ENCODE results near the gene CRMP1. TPM values are rescaled to one million over a fixed set of nuclear protein-coding genes. Genes with fewer than 3 reads are reported as not detected.

CRMP1 gene
- total RNA-seq, 3 donors from 2014 or later (not counting 1 experiment from before 2014, with no cell fraction given), result not detected

DNA sequence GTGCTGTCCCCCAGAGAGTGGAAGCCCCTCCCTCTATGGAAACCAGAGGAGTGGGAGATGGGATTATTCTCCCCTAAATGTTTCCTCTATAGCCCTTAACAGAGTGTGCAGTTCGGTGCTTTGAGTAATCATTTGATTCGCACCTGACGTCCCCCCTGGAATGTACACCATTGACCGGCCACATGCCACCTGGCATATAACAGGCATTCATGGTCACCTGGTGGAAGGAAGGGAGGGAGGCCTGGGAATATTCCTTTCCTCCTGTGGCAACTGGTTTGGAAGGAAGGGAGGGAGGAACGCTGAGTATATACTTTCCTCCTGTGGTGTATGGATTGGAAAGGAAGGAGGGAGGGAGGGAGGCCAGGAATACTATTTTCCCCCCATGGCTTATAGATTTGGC is 77.2 kb downstream of the CRMP1 start:
- H3K9me3 ChIP-seq (ENCODE audit: control insufficient read depth, insufficient read depth, low read length), result no peaks in the 10 kb centered on the region
- Mint-ChIP-seq H3K27ac (no peak overlapping the region), H3K4me3 (no peak overlapping the region), H3K4me1 (no peaks in the 10 kb centered on the region), H3K9me3 (no peaks in the 10 kb centered on the region), H3K27me3 (ENCODE audit: low read depth in 2 of 2) (peaks cover 0 to 6% of the 10 kb centered on the region in 2 donors), H3K36me3 (no peaks in the 10 kb centered on the region)
- no peak overlapping the region for H3K27ac ChIP-seq (ENCODE audit: low read length)
- no peaks in the 10 kb centered on the region for H3K27me3 ChIP-seq (ENCODE audit: control insufficient read depth, insufficient read depth, low read length)
- intact Hi-C loops (cut with micrococcal nuclease), result loop anchor here (10.0 kb wide), 1 partner anchor 821 kb away; no protein-coding TSS in a partner anchor
- 94% methylated on average over 5 of the region's 5 CpGs for WGBS (ENCODE audit: insufficient coverage)
- TF ChIP-seq, protein P1, sequence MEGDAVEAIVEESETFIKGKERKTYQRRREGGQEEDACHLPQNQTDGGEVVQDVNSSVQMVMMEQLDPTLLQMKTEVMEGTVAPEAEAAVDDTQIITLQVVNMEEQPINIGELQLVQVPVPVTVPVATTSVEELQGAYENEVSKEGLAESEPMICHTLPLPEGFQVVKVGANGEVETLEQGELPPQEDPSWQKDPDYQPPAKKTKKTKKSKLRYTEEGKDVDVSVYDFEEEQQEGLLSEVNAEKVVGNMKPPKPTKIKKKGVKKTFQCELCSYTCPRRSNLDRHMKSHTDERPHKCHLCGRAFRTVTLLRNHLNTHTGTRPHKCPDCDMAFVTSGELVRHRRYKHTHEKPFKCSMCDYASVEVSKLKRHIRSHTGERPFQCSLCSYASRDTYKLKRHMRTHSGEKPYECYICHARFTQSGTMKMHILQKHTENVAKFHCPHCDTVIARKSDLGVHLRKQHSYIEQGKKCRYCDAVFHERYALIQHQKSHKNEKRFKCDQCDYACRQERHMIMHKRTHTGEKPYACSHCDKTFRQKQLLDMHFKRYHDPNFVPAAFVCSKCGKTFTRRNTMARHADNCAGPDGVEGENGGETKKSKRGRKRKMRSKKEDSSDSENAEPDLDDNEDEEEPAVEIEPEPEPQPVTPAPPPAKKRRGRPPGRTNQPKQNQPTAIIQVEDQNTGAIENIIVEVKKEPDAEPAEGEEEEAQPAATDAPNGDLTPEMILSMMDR (IDR thresholded peaks at IDR 0.05), result no peak
- ATAC-seq, result no peak
- H3K36me3 ChIP-seq (ENCODE audit: control insufficient read depth, insufficient read depth, low read length), result no peaks in the 10 kb centered on the region
- no peaks in the 10 kb centered on the region for H3K4me1 ChIP-seq (ENCODE audit: control insufficient read depth, insufficient read depth, low read length)
- H3K4me3 ChIP-seq (ENCODE audit: low read length), result no peak overlapping the region
- DNase-seq, result no peak

DNA sequence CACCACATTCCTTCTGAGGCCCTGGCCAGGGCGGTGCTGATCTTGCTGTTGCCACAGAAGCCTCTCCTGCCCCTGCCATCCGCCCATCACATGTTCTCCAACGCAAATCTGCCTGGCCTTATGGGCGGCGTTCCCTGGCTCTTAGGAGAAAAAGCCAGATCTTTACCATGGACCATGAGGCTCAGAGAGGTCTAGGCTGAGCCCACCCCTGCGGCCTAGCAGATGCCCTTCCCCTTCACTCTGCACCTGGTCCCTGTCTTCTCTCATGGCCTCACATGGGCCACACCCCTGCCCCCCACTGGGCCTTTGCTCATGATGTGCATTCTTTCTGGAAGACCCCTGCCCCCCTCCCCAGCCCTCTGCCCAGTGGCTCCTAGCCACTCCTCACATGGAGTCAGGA is 78.5 kb downstream of the CRMP1 start:
- no peaks in the 10 kb centered on the region for H3K9me3 Mint-ChIP-seq
- TF ChIP-seq, protein P1 (IDR thresholded peaks at IDR 0.05), result no peak
- Histone ChIP-seq H3K36me3 (ENCODE audit: control insufficient read depth, insufficient read depth, low read length) (no peaks in the 10 kb centered on the region), H3K4me3 (ENCODE audit: low read length) (no peak overlapping the region), H3K27me3 (ENCODE audit: control insufficient read depth, insufficient read depth, low read length) (no peaks in the 10 kb centered on the region), H3K9me3 (ENCODE audit: control insufficient read depth, insufficient read depth, low read length) (no peaks in the 10 kb centered on the region), H3K4me1 (ENCODE audit: control insufficient read depth, insufficient read depth, low read length) (no peaks in the 10 kb centered on the region), H3K27ac (ENCODE audit: low read length) (no peak overlapping the region)
- no peak overlapping the region for H3K4me3 Mint-ChIP-seq
- DNase-seq (no peak), ATAC-seq (no peak)
- no peaks in the 10 kb centered on the region for H3K4me1 Mint-ChIP-seq
- WGBS (ENCODE audit: insufficient coverage), result 88% methylated on average over 6 of the region's 6 CpGs
- H3K27me3 Mint-ChIP-seq (ENCODE audit: low read depth in 2 of 2), result peaks cover 0 to 6% of the 10 kb centered on the region in 2 donors
- no peak overlapping the region for H3K27ac Mint-ChIP-seq
- intact Hi-C loops (cut with micrococcal nuclease), result loop anchor here (10.0 kb wide), 1 partner anchor 820 kb away; no protein-coding TSS in a partner anchor
- H3K36me3 Mint-ChIP-seq, result no peaks in the 10 kb centered on the region

DNA sequence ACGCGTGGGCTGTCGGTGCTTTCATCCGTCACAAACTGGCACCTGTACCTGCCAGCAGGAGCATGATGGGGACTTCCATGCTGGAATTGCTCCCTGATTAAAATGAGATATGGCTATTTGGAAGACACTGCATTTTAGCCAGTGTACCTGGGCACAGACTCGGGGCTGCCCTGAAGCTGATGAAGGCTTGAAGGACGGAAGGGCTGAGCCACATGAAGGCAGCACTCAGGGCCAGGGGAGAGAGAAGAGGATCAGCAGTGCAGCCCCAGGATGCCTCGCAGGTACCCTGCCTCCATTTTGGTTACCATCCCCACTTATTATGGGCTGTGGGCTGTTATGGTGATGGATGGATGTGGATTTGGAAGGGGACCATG is 79.0 kb downstream of the CRMP1 start:
- Mint-ChIP-seq H3K27ac (no peak overlapping the region), H3K36me3 (no peaks in the 10 kb centered on the region), H3K4me1 (no peaks in the 10 kb centered on the region), H3K4me3 (no peak overlapping the region), H3K27me3 (ENCODE audit: low read depth in 2 of 2) (peaks cover 0 to 6% of the 10 kb centered on the region in 2 donors), H3K9me3 (no peaks in the 10 kb centered on the region)
- no peaks in the 10 kb centered on the region for H3K9me3 ChIP-seq (ENCODE audit: control insufficient read depth, insufficient read depth, low read length)
- H3K36me3 ChIP-seq (ENCODE audit: control insufficient read depth, insufficient read depth, low read length), result no peaks in the 10 kb centered on the region
- DNase-seq (no peak), ATAC-seq (no peak)
- TF ChIP-seq, protein P1 (IDR thresholded peaks at IDR 0.05), result no peak
- H3K4me1 ChIP-seq (ENCODE audit: control insufficient read depth, insufficient read depth, low read length), result no peaks in the 10 kb centered on the region
- no peak overlapping the region for H3K27ac ChIP-seq (ENCODE audit: low read length)
- 92% methylated on average over 7 of the region's 7 CpGs for WGBS (ENCODE audit: insufficient coverage)
- intact Hi-C loops (cut with micrococcal nuclease), result loop anchor here (2.0 to 10.0 kb wide), 2 partner anchors 819 to 1325 kb away; no protein-coding TSS in a partner anchor
- H3K27me3 ChIP-seq (ENCODE audit: control insufficient read depth, insufficient read depth, low read length), result no peaks in the 10 kb centered on the region
- H3K4me3 ChIP-seq (ENCODE audit: low read length), result no peak overlapping the region
